ENCODE results near the gene GCKR.

DNA sequence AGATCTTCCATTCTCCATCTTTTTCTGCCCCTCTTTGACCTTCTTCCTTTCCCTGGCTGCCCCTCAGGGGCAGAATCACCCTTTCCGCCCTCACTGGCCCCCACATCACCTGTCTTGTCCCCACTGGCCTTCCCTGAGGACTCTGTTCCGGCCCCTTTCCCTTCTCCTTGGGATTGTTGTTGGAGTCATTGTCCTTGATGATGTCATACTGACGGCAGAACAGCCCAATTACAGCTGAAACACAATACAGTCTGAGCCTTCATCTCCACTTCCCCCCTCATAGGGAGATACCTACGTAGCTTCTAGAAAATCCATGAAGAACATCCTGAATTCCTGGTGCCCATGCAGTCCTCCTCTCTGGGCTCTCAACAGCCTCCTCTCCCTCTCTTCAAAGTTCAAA lies 4.1 kb upstream of the GCKR start:
- TF ChIP-seq RARB (CRISPR knock-in tag; IDR thresholded peaks at IDR 0.05) (no peak), CSRNP3 (CRISPR knock-in tag; IDR thresholded peaks at IDR 0.05) (no peak)

All from SK-N-SH treated with all-trans-retinoic acid at 6 μM for 48 hours (cell line).